H9 (cell line): Measurements from ENCODE around the gene ATP8B4. TPM values are rescaled to one million over a fixed set of nuclear protein-coding genes. Genes with fewer than 3 reads are reported as not detected.

Experiments
- DNase-seq: peaks from one replicate; pipeline ENCODE4 v3.0.0-alpha.2; 2017
- H2AFZ ChIP-seq: one replicate; pipeline ENCODE4 v1.6.1; 2013; ENCODE audit warnings: mild to moderate bottlenecking, low read length, control low read depth, moderate library complexity
- H2AK5ac ChIP-seq: 2 replicates; pipeline ENCODE4 v1.6.1; 2013; ENCODE audit warnings: low read length, control low read depth, mixed read lengths; ENCODE audit not compliant: insufficient read length
- H2BK120ac ChIP-seq: one replicate; pipeline ENCODE4 v1.6.1; 2013; ENCODE audit warnings: low read depth, mild to moderate bottlenecking, low read length, control low read depth, inconsistent platforms; ENCODE audit not compliant: poor library complexity, severe bottlenecking
- H2BK12ac ChIP-seq: 2 replicates; pipeline ENCODE4 v1.6.1; 2013; ENCODE audit warnings: low read length, control low read depth, mixed read lengths, low read depth; ENCODE audit not compliant: insufficient read length
- H2BK15ac ChIP-seq: 2 replicates; pipeline ENCODE4 v1.6.1; 2013; ENCODE audit warnings: low read depth, low read length, control low read depth
- H2BK20ac ChIP-seq: one replicate; pipeline ENCODE4 v1.6.1; 2013; ENCODE audit warnings: low read depth, mild to moderate bottlenecking, low read length, control low read depth, inconsistent platforms; ENCODE audit not compliant: poor library complexity, severe bottlenecking
- H2BK5ac ChIP-seq: 2 replicates; pipeline ENCODE4 v1.6.1; 2013; ENCODE audit warnings: low read length, control low read depth, mixed read lengths; ENCODE audit not compliant: insufficient read length
- H3K14ac ChIP-seq: 2 replicates; pipeline ENCODE4 v1.6.1; 2013; ENCODE audit warnings: low read length, control low read depth; ENCODE audit not compliant: insufficient read depth
- H3K18ac ChIP-seq: 2 replicates; pipeline ENCODE4 v1.6.1; 2013; ENCODE audit warnings: low read depth, mild to moderate bottlenecking, mixed read lengths, low read length, control low read depth; ENCODE audit not compliant: insufficient read length
- H3K23ac ChIP-seq: 2 replicates; pipeline ENCODE4 v1.6.1; 2013; ENCODE audit warnings: low read length, control low read depth, mixed read lengths, low read depth; ENCODE audit not compliant: insufficient read length
- H3K23me2 ChIP-seq: 2 replicates; pipeline ENCODE4 v1.6.1; 2013; ENCODE audit warnings: low read depth, mild to moderate bottlenecking, mixed read lengths, low read length, control low read depth; ENCODE audit not compliant: insufficient read length, poor library complexity, severe bottlenecking
- H3K27ac ChIP-seq: 2 replicates; pipeline ENCODE4 v1.5.1; 2013; ENCODE audit warnings: low read length, control low read depth, mixed read lengths, low read depth; ENCODE audit not compliant: insufficient read length
- H3K27me3 ChIP-seq: 2 replicates; pipeline ENCODE4 v1.6.1; 2013; ENCODE audit warnings: low read length, control low read depth, inconsistent platforms; ENCODE audit not compliant: insufficient read depth
- H3K4ac ChIP-seq: 2 replicates; pipeline ENCODE4 v1.6.1; 2013; ENCODE audit warnings: low read depth, mild to moderate bottlenecking, control low read depth, inconsistent platforms, low read length, moderate library complexity
- H3K4me1 ChIP-seq: 2 replicates; pipeline ENCODE4 v1.6.1; 2013; ENCODE audit warnings: low read length, control low read depth, inconsistent platforms; ENCODE audit not compliant: insufficient read depth
- H3K4me2 ChIP-seq: 2 replicates; pipeline ENCODE4 v1.6.1; 2013; ENCODE audit warnings: low read length, control low read depth, mixed read lengths; ENCODE audit not compliant: insufficient read length, insufficient read depth
- H3K56ac ChIP-seq: 2 replicates; pipeline ENCODE4 v1.6.1; 2013; ENCODE audit warnings: low read depth, mild to moderate bottlenecking, mixed read lengths, low read length, control low read depth; ENCODE audit not compliant: insufficient read length
- H3K79me1 ChIP-seq: 2 replicates; pipeline ENCODE4 v1.6.1; 2013; ENCODE audit warnings: low read depth, mild to moderate bottlenecking, moderate library complexity, low read length, control low read depth, inconsistent platforms; ENCODE audit not compliant: insufficient read depth, poor library complexity, severe bottlenecking
- H3K79me2 ChIP-seq: 2 replicates; pipeline ENCODE4 v1.6.1; 2013; ENCODE audit warnings: low read length, control low read depth, inconsistent platforms; ENCODE audit not compliant: insufficient read depth
- H3K9ac ChIP-seq: 2 replicates; pipeline ENCODE4 v1.6.1; 2013; ENCODE audit warnings: low read length, control low read depth, mixed read lengths; ENCODE audit not compliant: insufficient read length; ENCODE audit errors: extremely low read depth
- H3K9me3 ChIP-seq: one replicate; pipeline ENCODE4 v1.6.1; 2013; ENCODE audit warnings: low read depth, low read length, inconsistent platforms; ENCODE audit not compliant: control insufficient read depth
- H3T11ph ChIP-seq: one replicate; pipeline ENCODE4 v1.6.1; 2013; ENCODE audit warnings: mild to moderate bottlenecking, low read length, control low read depth, inconsistent platforms
- H4K20me1 ChIP-seq: one replicate; pipeline ENCODE4 v1.6.1; 2013; ENCODE audit not compliant: control insufficient read depth, insufficient read length, insufficient read depth
- H4K5ac ChIP-seq: 2 replicates; pipeline ENCODE4 v1.6.1; 2013; ENCODE audit warnings: low read depth, mild to moderate bottlenecking, mixed read lengths, low read length, control low read depth; ENCODE audit not compliant: insufficient read length
- H4K8ac ChIP-seq: replicated peaks from 2 replicates; pipeline ENCODE4 v1.6.1; 2013; ENCODE audit warnings: low read length, control low read depth, mixed read lengths, low read depth; ENCODE audit not compliant: insufficient read length
- H4K91ac ChIP-seq: 2 replicates; pipeline ENCODE4 v1.6.1; 2013; ENCODE audit warnings: low read depth, mild to moderate bottlenecking, moderate library complexity, mixed read lengths, low read length, control low read depth; ENCODE audit not compliant: insufficient read length
- H3K27ac Mint-ChIP-seq, 3 experiments: 2 replicates in 2 of 3; 3 replicates in 1 of 3; pipeline ENCODE4 v1.8.0; 2020 to 2021; ENCODE audit warnings: mixed read lengths in 3 of 3, mild to moderate bottlenecking in 1 of 3, moderate library complexity in 1 of 3
- H3K27me3 Mint-ChIP-seq: 2 replicates; pipeline ENCODE4 v1.8.0; 2021; ENCODE audit warnings: low read depth, mild to moderate bottlenecking, moderate library complexity, mixed read lengths
- H3K36me3 Mint-ChIP-seq, 3 experiments: 2 replicates in 2 of 3; 3 replicates in 1 of 3; pipeline ENCODE4 v1.8.0; 2020 to 2021; ENCODE audit warnings: low read depth in 3 of 3, mixed read lengths in 3 of 3; ENCODE audit not compliant: insufficient read depth in 1 of 3
- H3K4me1 Mint-ChIP-seq, 2 experiments: 2 replicates each; pipeline ENCODE4 v1.8.0; 2020; ENCODE audit warnings: mixed read lengths in 2 of 2
- H3K4me3 Mint-ChIP-seq, 2 experiments: 2 replicates in 1 of 2; 3 replicates in 1 of 2; pipeline ENCODE4 v1.8.0; 2020 to 2021; ENCODE audit warnings: mild to moderate bottlenecking in 2 of 2, mixed read lengths in 2 of 2, moderate library complexity in 1 of 2
- H3K9me3 Mint-ChIP-seq, 2 experiments: 2 replicates in 1 of 2; 3 replicates in 1 of 2; pipeline ENCODE4 v1.8.0; 2020; ENCODE audit warnings: mild to moderate bottlenecking in 2 of 2, mixed read lengths in 2 of 2, moderate library complexity in 1 of 2
- WGBS: extraction: QIAGEN DNeasy Blood & Tissue Kit; methylation state at CpG from one replicate; pipeline ENCODE4 v1.1.7; 2013; ENCODE audit warnings: missing lambda C conversion rate, low lambda C conversion rate, mixed read lengths; ENCODE audit not compliant: insufficient read length; ENCODE audit errors: extremely low coverage; 5-methylcytosine and 5-hydroxymethylcytosine counted together
- total RNA-seq: library from RNA; stranded (reverse); gene quantifications from 2 replicates; pipeline ENCODE4 v1.2.1, GENCODE V29; 2021
- TF ChIP-seq, protein P1 (sequence below): fragments of 200-600 bp; sonication (generic); conservative IDR thresholded peaks from 3 replicates; pipeline ENCODE4 v1.8.0; 2021; ENCODE audit warnings: antibody characterized with exemption, mild to moderate bottlenecking

ATP8B4 gene
- total RNA-seq, 1 experiment from 2014 or later = 0.52 TPM

- Histone ChIP-seq H3K9me3 (no peaks in the 10 kb centered on the region), H2BK15ac (no peak overlapping the region), H3K27ac (no peak overlapping the region), H4K5ac (no peak overlapping the region), H3K9ac (no peak overlapping the region), H2BK120ac (no peak overlapping the region), H3K79me1 (no peaks in the 10 kb centered on the region), H3K14ac (no peak overlapping the region), H3K4me2 (no peak overlapping the region), H4K20me1 (no peaks in the 10 kb centered on the region), H3K23me2 (no peaks in the 10 kb centered on the region), H4K91ac (no peak overlapping the region), H3T11ph (no peak overlapping the region), H2BK20ac (no peak overlapping the region), H3K4me1 (no peaks in the 10 kb centered on the region), H4K8ac (no peak overlapping the region), H3K18ac (no peak overlapping the region), H2AFZ (no peak overlapping the region), H3K56ac (no peak overlapping the region), H2AK5ac (no peak overlapping the region), H2BK12ac (no peak overlapping the region), H2BK5ac (no peak overlapping the region), H3K79me2 (no peaks in the 10 kb centered on the region), H3K23ac (no peak overlapping the region), H3K4ac (no peak overlapping the region), H3K27me3 (no peaks in the 10 kb centered on the region; the same call in 1 of the 2 replicates)
- WGBS = no CpG with 5 or more reads among the region's 1 CpG
- no peaks in the 10 kb centered on the region for H3K4me1 Mint-ChIP-seq
- no peaks in the 10 kb centered on the region for H3K36me3 Mint-ChIP-seq
- H3K4me3 Mint-ChIP-seq = no peak overlapping the region
- no peak for DNase-seq
- H3K9me3 Mint-ChIP-seq = no peaks in the 10 kb centered on the region
- no peak overlapping the region for H3K27ac Mint-ChIP-seq
- H3K27me3 Mint-ChIP-seq = no peaks in the 10 kb centered on the region; the same call in 1 of the 2 replicates
- TF ChIP-seq, protein P1, sequence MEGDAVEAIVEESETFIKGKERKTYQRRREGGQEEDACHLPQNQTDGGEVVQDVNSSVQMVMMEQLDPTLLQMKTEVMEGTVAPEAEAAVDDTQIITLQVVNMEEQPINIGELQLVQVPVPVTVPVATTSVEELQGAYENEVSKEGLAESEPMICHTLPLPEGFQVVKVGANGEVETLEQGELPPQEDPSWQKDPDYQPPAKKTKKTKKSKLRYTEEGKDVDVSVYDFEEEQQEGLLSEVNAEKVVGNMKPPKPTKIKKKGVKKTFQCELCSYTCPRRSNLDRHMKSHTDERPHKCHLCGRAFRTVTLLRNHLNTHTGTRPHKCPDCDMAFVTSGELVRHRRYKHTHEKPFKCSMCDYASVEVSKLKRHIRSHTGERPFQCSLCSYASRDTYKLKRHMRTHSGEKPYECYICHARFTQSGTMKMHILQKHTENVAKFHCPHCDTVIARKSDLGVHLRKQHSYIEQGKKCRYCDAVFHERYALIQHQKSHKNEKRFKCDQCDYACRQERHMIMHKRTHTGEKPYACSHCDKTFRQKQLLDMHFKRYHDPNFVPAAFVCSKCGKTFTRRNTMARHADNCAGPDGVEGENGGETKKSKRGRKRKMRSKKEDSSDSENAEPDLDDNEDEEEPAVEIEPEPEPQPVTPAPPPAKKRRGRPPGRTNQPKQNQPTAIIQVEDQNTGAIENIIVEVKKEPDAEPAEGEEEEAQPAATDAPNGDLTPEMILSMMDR = no peak
Measured at GRCh38 chr15:50075319-50075718, 43.7 kb downstream of the ATP8B4 start.
